Neural cell (in vitro differentiated cells): Measurements from ENCODE around the gene PADI6. TPM values are rescaled to one million over a fixed set of nuclear protein-coding genes. Genes with fewer than 3 reads are reported as not detected.

ENCODE experiments used
- H2AFZ ChIP-seq: fragments of 200-600, 300-800 bp; sonication (generic), shearing (Covaris generic); 2 replicates; pipeline ENCODE4 v1.6.0; 2014; ENCODE audit warnings: low read depth, mild to moderate bottlenecking, antibody characterized with exemption, low read length, moderate library complexity
- H3F3A ChIP-seq: fragments of 200-600 bp; shearing (Covaris generic); 2 replicates; pipeline ENCODE4 v1.6.1; 2016; ENCODE audit warnings: mild to moderate bottlenecking, moderate library complexity, mixed read lengths, antibody characterized with exemption, low read length; ENCODE audit not compliant: insufficient read depth, poor library complexity, severe bottlenecking
- H3K27ac ChIP-seq: fragments of 200-600, 300-800 bp; sonication (generic), shearing (Covaris generic); 2 replicates; pipeline ENCODE4 v1.5.1; 2014; ENCODE audit warnings: mild to moderate bottlenecking, low read length, moderate library complexity
- H3K27me3 ChIP-seq: fragments of 300-800, 200-600 bp; sonication (generic), shearing (Covaris generic); 2 replicates; pipeline ENCODE4 v1.6.0; 2014; ENCODE audit warnings: mild to moderate bottlenecking, low read depth, low read length, moderate library complexity; ENCODE audit not compliant: insufficient read depth
- H3K36me3 ChIP-seq: fragments of 300-800, 200-600 bp; sonication (generic), shearing (Covaris generic); 2 replicates; pipeline ENCODE4 v1.5.1; 2014; ENCODE audit warnings: mild to moderate bottlenecking, antibody characterized with exemption, low read length, moderate library complexity; ENCODE audit not compliant: insufficient read depth
- H3K4me2 ChIP-seq: fragments of 300-800, 200-600 bp; sonication (generic), shearing (Covaris generic); 2 replicates; pipeline ENCODE4 v1.6.0; 2014; ENCODE audit warnings: mild to moderate bottlenecking, low read length
- H3K4me3 ChIP-seq: fragments of 300-800, 200-600 bp; sonication (generic), shearing (Covaris generic); 2 replicates; pipeline ENCODE4 v1.5.1; 2014; ENCODE audit warnings: mild to moderate bottlenecking, low read length, moderate library complexity
- H3K79me2 ChIP-seq: fragments of 200-600 bp; shearing (Covaris generic); replicated peaks from 2 replicates; pipeline ENCODE4 v1.6.0; 2014; ENCODE audit warnings: mild to moderate bottlenecking, low read length, moderate library complexity; ENCODE audit not compliant: insufficient read depth
- H3K9ac ChIP-seq: fragments of 300-800, 200-600 bp; sonication (generic), shearing (Covaris generic); 2 replicates; pipeline ENCODE4 v1.6.1; 2016; ENCODE audit warnings: mild to moderate bottlenecking, low read length, mixed read lengths
- H3K9me2 ChIP-seq: fragments of 200-600 bp; shearing (Covaris generic); 2 replicates; pipeline ENCODE4 v1.6.1; 2016; ENCODE audit warnings: mild to moderate bottlenecking, low read length, mixed read lengths; ENCODE audit not compliant: insufficient read depth
- H3K9me3 ChIP-seq: fragments of 200-600, 300-800 bp; sonication (generic), shearing (Covaris generic); 2 replicates; pipeline ENCODE4 v1.6.1; 2016; ENCODE audit warnings: mild to moderate bottlenecking, mixed run types, low read length, moderate library complexity, mixed read lengths
- H4K20me1 ChIP-seq: fragments of 200-600 bp; shearing (Covaris generic); 2 replicates; pipeline ENCODE4 v1.6.1; 2016; ENCODE audit warnings: mild to moderate bottlenecking, mixed run types; ENCODE audit not compliant: insufficient read depth
- EP300 ChIP-seq: fragments of 450-650 bp; conservative IDR thresholded peaks from 2 replicates; pipeline ENCODE4 v1.6.1; 2014; ENCODE audit warnings: antibody characterized with exemption, mild to moderate bottlenecking, moderate library complexity; ENCODE audit not compliant: poor library complexity, severe bottlenecking
- EZH2 ChIP-seq: fragments of 200-600, 300-800 bp; shearing (Covaris generic), sonication (generic); IDR thresholded peaks from 2 replicates; pipeline ENCODE4 v1.6.1; 2014; ENCODE audit warnings: antibody characterized with exemption, low read length, borderline replicate concordance, mild to moderate bottlenecking; ENCODE audit not compliant: insufficient read depth, poor library complexity, severe bottlenecking
- MXI1 ChIP-seq: fragments of 450-650 bp; conservative IDR thresholded peaks from 2 replicates; pipeline ENCODE4 v1.6.1; 2014; ENCODE audit warnings: antibody characterized with exemption, mild to moderate bottlenecking; ENCODE audit not compliant: poor library complexity, severe bottlenecking
- POLR2AphosphoS5 ChIP-seq: IDR thresholded peaks from 2 replicates; pipeline ENCODE4 v1.6.1; 2012
- RAD21 ChIP-seq: fragments of 450-650 bp; conservative IDR thresholded peaks from 2 replicates; pipeline ENCODE4 v1.6.1; 2014; ENCODE audit warnings: antibody characterized with exemption, mild to moderate bottlenecking, moderate library complexity
- SMC3 ChIP-seq: fragments of 450-650 bp; conservative IDR thresholded peaks from 2 replicates; pipeline ENCODE4 v1.6.1; 2014; ENCODE audit warnings: antibody characterized with exemption, mild to moderate bottlenecking, moderate library complexity; ENCODE audit not compliant: poor library complexity
- TAF1 ChIP-seq: IDR thresholded peaks from 2 replicates; pipeline ENCODE4 v1.6.1; 2012; ENCODE audit warnings: low read depth
- polyA plus RNA-seq: library from polyadenylated mRNA; depleted of rRNA; stranded (reverse); fragments of >200 nt; gene quantifications from 2 replicates; pipeline ENCODE4 v1.2.3, GENCODE V29; 2014
- TF ChIP-seq, protein P1 (sequence below): fragments of 450-650 bp; IDR thresholded peaks from 2 replicates; pipeline ENCODE4 v1.5.1; 2014; ENCODE audit warnings: antibody characterized with exemption, mild to moderate bottlenecking, moderate library complexity; ENCODE audit not compliant: poor library complexity, severe bottlenecking
- TF ChIP-seq, protein P2 (sequence below): IDR thresholded peaks from 2 replicates; pipeline ENCODE4 v1.6.1; 2012; ENCODE audit warnings: borderline replicate concordance

The PADI6 gene
- polyA plus RNA-seq, 1 donor from 2014 or later, result not detected

DNA sequence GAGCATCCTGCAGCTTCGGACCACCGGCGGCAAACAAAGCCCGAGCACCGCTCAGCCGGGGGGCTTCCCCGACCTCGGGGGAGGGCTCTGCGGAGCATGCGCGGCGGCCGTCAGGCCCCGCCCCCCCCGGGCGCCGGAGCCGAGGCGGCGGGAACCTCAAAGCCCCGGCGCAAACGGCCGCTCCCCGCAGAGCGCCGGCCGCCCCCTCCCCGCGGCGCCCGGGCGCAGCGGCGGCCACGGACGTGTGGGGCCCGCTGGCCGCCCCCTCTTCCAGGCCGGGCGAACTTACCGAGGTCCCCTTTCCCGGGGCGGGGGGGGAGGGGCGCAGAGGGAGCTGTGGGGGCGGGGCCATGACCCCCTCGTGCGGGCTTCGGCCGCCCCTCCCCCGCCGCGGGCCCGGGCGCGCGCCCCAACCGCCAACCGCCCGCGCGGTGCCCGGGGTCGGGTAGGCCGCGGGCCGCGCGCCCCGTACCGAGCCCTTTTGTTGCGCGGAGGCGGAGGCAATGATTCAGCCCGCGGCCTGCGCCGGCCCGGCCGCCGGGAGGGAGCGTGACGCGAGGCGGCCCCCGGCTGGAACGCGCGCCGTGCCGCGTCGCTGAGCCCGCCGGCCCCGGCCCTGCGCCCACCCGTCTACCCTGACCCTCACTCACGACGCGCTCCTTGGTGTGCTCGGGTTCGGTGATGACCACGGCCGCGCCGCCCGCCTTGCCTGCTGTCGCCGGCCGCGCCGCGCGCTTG, 65.8 kb downstream of the PADI6 start:
- Histone ChIP-seq H3F3A (no peaks in the 10 kb centered on the region), H2AFZ (peak overlapping the region; percentile 51), H3K4me3 (peak overlapping the region; percentile 91), H3K27me3 (peaks cover 11% of the 10 kb centered on the region), H3K9me3 (no peaks in the 10 kb centered on the region), H3K9ac (peak overlapping the region; percentile 83), H3K36me3 (peaks cover 5% of the 10 kb centered on the region), H3K79me2 (peaks cover 49% of the 10 kb centered on the region), H3K9me2 (no peaks in the 10 kb centered on the region), H4K20me1 (no peaks in the 10 kb centered on the region), H3K4me2 (peak overlapping the region; percentile 52), H3K27ac (peak overlapping the region; percentile 58)
- TF ChIP-seq EP300 (no peak), POLR2AphosphoS5 (peak; percentile 77), MXI1 (peak; percentile 44)

DNA sequence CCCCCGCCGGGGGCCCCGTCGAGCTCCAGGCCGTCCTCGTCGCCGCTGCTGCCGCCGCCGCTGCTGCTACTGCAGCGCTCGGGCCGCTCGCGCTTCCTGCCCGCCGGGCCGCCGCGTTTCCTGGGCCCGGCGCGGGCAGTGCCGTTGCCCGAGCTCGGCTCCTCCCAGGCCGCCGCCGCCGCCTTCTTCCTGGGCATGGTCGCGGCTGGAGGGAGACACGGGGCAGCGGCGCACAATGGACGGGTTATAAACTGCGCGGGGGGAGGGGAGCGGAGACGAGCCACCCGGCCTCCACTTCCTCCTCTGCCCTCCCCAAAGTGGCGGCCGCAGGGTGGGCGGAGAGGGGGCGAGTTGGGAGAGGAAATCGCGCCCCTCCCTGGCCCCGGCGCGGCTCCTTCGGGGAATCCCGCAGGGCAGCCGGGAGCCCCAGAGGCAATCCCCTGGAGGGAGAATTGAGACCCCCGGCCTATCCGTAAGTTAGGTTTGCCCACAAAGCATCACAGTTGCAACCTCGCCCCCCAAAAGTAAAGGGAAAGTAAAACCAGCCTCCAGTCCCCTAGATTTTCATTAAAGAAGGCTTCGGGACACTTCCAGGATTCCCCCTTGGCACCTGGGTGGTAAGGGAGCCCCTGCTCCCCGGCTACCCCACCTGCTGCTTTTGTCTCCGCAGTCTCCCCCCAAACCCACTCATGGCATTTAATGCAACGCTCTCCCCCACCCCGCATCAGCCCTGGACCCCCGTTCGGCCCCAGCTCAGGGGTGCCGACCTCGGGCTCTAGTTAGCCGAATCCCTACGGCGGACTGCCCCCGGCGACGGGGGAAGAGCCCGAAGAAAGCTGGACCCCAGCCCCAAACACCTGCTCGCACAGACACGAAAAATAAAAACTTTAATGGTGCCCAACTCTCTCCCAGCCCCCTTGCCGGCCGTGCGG, 66.6 kb downstream of the PADI6 start:
- Histone ChIP-seq H2AFZ (peak overlapping the region; percentile 37), H3K4me3 (peak overlapping the region; percentile 91)

DNA sequence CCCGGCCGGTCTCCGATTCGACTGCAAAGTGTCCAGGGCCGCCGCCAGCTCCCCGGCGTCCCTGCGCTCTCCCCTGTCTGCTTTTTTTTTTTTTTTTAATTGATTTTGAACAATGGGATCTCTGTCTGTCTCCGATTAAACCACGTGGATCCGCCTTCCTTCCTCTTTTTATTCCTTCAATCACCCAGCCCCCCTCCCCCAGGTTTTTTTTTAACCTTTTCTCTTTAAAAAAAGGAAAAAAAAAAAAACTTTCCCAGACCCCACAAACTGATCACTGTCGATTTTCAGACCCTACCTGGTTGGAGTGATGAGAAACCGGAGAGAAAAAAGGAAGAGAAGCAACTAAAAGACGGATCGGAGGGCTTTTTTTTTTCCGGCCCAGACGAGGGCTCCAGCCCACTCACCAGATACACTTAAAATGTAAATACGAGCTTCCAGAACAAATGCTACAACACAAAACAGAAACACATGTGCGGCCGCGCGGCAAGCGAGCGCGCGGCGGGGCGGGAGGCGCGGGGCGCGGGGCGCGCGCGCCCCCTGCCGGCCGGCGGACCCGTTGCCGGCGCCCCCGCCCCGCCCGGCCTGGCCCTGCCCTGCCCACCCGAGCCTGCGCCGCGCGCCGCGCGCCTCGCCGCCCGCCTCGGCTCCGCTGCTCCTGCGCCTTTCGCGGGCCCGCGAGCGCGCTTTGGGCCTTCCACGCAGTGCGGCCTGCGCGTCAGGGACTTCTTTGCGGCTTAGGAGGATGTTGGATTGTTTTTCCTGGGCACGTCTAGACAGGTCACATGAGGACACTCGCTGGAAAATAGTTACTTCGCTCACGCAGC, 67.5 kb downstream of the PADI6 start, which contains the start of gene RCC2:
Gene RCC2, minus strand, starts transcription at position 428 of the 824 bp plus-strand sequence. CDS start 1,163 bp downstream, outside the sequence.
- Histone ChIP-seq H3K9ac (peak within 1 kb of the TSS; percentile 83), H3K36me3 (peaks cover 5% of the 10 kb centered on the region), H4K20me1 (no peaks in the 10 kb centered on the region), H3K9me2 (no peaks in the 10 kb centered on the region), H3K9me3 (no peaks in the 10 kb centered on the region), H3K4me3 (peak within 1 kb of the TSS; percentile 91), H2AFZ (peak within 1 kb of the TSS; percentile 37), H3K79me2 (peaks cover 33% of the 10 kb centered on the region), H3F3A (no peaks in the 10 kb centered on the region), H3K27ac (peak within 1 kb of the TSS; percentile 82), H3K27me3 (peaks cover 11% of the 10 kb centered on the region), H3K4me2 (peak within 1 kb of the TSS; percentile 84)
- TF ChIP-seq POLR2AphosphoS5 (peak; percentile 35), RAD21 (no peak), MXI1 (peak; percentile 96), EP300 (no peak), SMC3 (no peak), TAF1 (peak; percentile 35), EZH2 (no peak)
- TF ChIP-seq, protein P1, sequence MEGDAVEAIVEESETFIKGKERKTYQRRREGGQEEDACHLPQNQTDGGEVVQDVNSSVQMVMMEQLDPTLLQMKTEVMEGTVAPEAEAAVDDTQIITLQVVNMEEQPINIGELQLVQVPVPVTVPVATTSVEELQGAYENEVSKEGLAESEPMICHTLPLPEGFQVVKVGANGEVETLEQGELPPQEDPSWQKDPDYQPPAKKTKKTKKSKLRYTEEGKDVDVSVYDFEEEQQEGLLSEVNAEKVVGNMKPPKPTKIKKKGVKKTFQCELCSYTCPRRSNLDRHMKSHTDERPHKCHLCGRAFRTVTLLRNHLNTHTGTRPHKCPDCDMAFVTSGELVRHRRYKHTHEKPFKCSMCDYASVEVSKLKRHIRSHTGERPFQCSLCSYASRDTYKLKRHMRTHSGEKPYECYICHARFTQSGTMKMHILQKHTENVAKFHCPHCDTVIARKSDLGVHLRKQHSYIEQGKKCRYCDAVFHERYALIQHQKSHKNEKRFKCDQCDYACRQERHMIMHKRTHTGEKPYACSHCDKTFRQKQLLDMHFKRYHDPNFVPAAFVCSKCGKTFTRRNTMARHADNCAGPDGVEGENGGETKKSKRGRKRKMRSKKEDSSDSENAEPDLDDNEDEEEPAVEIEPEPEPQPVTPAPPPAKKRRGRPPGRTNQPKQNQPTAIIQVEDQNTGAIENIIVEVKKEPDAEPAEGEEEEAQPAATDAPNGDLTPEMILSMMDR, result peak; percentile 29
- TF ChIP-seq, protein P2, sequence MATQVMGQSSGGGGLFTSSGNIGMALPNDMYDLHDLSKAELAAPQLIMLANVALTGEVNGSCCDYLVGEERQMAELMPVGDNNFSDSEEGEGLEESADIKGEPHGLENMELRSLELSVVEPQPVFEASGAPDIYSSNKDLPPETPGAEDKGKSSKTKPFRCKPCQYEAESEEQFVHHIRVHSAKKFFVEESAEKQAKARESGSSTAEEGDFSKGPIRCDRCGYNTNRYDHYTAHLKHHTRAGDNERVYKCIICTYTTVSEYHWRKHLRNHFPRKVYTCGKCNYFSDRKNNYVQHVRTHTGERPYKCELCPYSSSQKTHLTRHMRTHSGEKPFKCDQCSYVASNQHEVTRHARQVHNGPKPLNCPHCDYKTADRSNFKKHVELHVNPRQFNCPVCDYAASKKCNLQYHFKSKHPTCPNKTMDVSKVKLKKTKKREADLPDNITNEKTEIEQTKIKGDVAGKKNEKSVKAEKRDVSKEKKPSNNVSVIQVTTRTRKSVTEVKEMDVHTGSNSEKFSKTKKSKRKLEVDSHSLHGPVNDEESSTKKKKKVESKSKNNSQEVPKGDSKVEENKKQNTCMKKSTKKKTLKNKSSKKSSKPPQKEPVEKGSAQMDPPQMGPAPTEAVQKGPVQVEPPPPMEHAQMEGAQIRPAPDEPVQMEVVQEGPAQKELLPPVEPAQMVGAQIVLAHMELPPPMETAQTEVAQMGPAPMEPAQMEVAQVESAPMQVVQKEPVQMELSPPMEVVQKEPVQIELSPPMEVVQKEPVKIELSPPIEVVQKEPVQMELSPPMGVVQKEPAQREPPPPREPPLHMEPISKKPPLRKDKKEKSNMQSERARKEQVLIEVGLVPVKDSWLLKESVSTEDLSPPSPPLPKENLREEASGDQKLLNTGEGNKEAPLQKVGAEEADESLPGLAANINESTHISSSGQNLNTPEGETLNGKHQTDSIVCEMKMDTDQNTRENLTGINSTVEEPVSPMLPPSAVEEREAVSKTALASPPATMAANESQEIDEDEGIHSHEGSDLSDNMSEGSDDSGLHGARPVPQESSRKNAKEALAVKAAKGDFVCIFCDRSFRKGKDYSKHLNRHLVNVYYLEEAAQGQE, result no peak

More for the DNA sequence above, 66.6 kb downstream of the PADI6 start:
- Histone ChIP-seq H3K27me3 (peaks cover 11% of the 10 kb centered on the region), H3K4me2 (peak overlapping the region; percentile 43), H3K9me3 (no peaks in the 10 kb centered on the region), H3K9me2 (no peaks in the 10 kb centered on the region), H3K9ac (peak overlapping the region; percentile 83), H3K36me3 (peaks cover 5% of the 10 kb centered on the region), H3F3A (no peaks in the 10 kb centered on the region), H3K27ac (peak overlapping the region; percentile 82), H4K20me1 (no peaks in the 10 kb centered on the region), H3K79me2 (peaks cover 41% of the 10 kb centered on the region)
- peak; percentile 28 for TF ChIP-seq MXI1
- no peak for TF ChIP-seq EZH2
